Effector memory CD8-positive, alpha-beta T cell (primary cell): ENCODE data around the gene CDK14.

ENCODE experiments used
- ATAC-seq: fragments of 150-1000 bp; cut with Tn5 transposase; replicated peaks from 2 replicates; pipeline ENCODE4 v1.10.0; 2021; ENCODE audit warnings: mild to moderate bottlenecking, moderate library complexity
- DNase-seq, 3 experiments: peaks; one replicate each; pipeline ENCODE4 v3.0.0; 2021
- H3K27ac Mint-ChIP-seq, 2 donors: one replicate each; pipeline ENCODE4 v1.8.0; 2022; ENCODE audit warnings: mild to moderate bottlenecking in 2 of 2, mixed read lengths in 2 of 2, moderate library complexity in 2 of 2
- H3K27me3 Mint-ChIP-seq, 2 donors: one replicate each; pipeline ENCODE4 v1.8.0; 2022; ENCODE audit warnings: mixed read lengths in 2 of 2
- H3K36me3 Mint-ChIP-seq: one replicate; pipeline ENCODE4 v1.8.0; 2022; ENCODE audit warnings: mild to moderate bottlenecking, moderate library complexity, mixed read lengths; ENCODE audit not compliant: insufficient read depth
- H3K4me1 Mint-ChIP-seq, 2 donors: one replicate each; pipeline ENCODE4 v1.8.0; 2022; ENCODE audit warnings: low read depth in 2 of 2, mixed read lengths in 2 of 2
- H3K4me3 Mint-ChIP-seq, 2 donors: one replicate each; pipeline ENCODE4 v1.8.0; 2022; ENCODE audit warnings: mild to moderate bottlenecking in 2 of 2, mixed read lengths in 2 of 2, moderate library complexity in 2 of 2
- H3K9me3 Mint-ChIP-seq, 2 donors: one replicate each; pipeline ENCODE4 v1.8.0; 2022; ENCODE audit warnings: mixed read lengths in 2 of 2

CDK14 gene

DNA sequence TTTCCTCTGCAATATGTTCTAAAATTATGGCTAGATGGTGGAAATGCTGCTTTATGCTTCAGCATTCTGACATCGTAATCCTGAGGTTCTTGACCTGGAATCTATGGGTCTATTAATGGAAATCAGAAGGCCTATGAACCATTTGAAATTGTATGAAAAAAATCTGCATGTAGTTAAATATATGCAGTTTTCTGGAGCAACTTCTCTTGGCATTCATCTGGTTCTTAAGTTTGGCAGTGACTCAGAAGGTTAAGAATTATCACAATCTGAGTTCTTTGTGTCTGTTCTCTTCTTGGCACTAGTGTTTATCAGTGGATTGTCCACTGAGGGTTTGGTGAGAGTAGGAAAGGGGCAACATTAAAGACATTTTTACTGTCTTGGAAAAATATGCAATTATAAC lies 597.0 kb downstream of the CDK14 start:
- ATAC-seq (no peak), DNase-seq (no peak)
- Mint-ChIP-seq H3K4me3 (no peak overlapping the region), H3K27ac (no peak overlapping the region), H3K36me3 (no peaks in the 10 kb centered on the region), H3K4me1 (no peaks in the 10 kb centered on the region), H3K27me3 (no peaks in the 10 kb centered on the region), H3K9me3 (peaks cover 3 to 11% of the 10 kb centered on the region in 2 donors)

DNA sequence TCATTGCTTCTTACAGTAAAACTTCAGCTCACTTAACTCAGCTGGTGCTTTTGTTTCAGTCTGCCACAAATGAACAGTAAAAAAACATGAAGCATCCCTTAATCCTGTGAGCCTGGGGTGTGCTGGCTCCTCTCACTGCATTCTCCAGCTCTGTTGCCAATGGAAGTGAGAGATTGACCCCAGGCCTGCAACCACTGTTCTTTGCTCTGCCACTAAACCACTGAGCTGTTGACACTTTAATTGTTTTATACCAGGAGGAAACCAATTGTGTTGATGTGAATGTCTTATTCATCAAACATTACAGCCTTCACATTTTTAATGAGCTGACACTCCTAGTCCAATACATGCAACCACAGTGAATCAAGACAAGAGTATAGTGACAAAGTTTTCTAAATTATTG lies 598.7 kb downstream of the CDK14 start:
- DNase-seq (no peak), ATAC-seq (no peak)
- H3K4me3 Mint-ChIP-seq: no peak overlapping the region
- no peaks in the 10 kb centered on the region for H3K4me1 Mint-ChIP-seq
- no peaks in the 10 kb centered on the region for H3K36me3 Mint-ChIP-seq
- no peak overlapping the region for H3K27ac Mint-ChIP-seq
- no peaks in the 10 kb centered on the region for H3K27me3 Mint-ChIP-seq
- peaks cover 3 to 11% of the 10 kb centered on the region in 2 donors for H3K9me3 Mint-ChIP-seq

DNA sequence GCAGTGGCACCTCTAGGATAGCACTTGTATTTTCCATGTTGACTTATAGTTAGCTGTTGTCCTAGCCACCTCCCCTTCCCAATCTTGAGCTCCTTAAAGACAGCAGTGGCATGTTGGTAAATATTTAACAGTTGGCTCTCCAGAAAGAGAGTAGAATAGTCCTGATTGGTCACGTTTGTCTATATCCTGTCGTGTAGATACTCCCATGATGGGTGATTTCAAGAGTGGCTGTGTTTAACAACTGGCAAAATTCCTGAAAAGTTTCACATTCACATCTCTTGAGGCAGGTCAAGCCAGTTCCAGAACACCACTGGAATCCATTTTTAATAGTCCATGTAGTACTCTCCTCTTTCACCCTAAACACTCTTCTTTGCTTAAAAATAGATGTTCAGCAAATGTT lies 599.9 kb downstream of the CDK14 start:
- H3K27me3 Mint-ChIP-seq: no peaks in the 10 kb centered on the region
- no peak overlapping the region for H3K4me3 Mint-ChIP-seq
- ATAC-seq: no peak
- H3K27ac Mint-ChIP-seq: no peak overlapping the region
- H3K9me3 Mint-ChIP-seq: peaks cover 3 to 11% of the 10 kb centered on the region in 2 donors
- no peaks in the 10 kb centered on the region for H3K36me3 Mint-ChIP-seq
- no peaks in the 10 kb centered on the region for H3K4me1 Mint-ChIP-seq
- DNase-seq: no peak

DNA sequence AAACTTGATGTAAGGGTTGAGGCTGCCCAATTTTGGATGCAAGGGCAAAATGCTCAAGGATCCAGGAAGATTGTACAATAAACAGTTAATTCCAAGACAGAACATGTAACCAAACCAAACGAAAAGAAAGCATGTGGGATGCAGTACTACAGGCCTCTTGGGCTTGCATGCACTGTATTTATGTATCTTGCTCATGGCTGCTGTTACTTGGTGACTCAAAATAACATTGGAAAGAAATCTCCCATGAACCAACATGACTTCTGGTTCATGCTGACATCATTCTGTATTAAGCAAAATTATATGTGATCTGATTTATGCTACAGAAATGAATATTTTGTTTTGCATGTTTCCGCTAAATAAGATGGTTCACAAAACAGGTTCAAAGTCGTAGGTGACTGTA lies 602.2 kb downstream of the CDK14 start:
- ATAC-seq: no peak
- H3K36me3 Mint-ChIP-seq: no peaks in the 10 kb centered on the region
- peaks cover under 1 to 14% of the 10 kb centered on the region in 2 donors for H3K9me3 Mint-ChIP-seq
- no peaks in the 10 kb centered on the region for H3K27me3 Mint-ChIP-seq
- no peak overlapping the region for H3K27ac Mint-ChIP-seq
- no peaks in the 10 kb centered on the region for H3K4me1 Mint-ChIP-seq
- no peak overlapping the region for H3K4me3 Mint-ChIP-seq
- no peak for DNase-seq

DNA sequence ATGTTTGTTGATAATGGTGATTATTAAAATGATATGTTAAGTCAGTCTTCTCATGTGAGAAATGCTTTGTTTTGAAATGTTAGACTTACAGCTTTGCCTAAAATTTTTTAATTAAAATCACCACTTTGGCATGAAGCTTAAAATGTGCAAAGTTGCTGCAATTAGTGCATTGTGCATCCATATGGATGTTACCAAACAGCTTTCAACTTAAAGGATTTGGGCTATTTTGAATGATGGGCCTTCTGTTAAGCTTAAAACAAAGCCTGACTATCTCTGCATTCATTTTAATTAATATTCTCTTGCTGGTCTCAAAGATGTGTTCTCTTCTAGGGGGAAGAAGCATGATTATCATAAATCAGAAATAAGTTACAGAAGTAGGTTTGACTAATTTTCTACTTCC lies 603.5 kb downstream of the CDK14 start:
- no peak for ATAC-seq
- Mint-ChIP-seq H3K27me3 (no peaks in the 10 kb centered on the region), H3K4me1 (no peaks in the 10 kb centered on the region), H3K36me3 (no peaks in the 10 kb centered on the region), H3K9me3 (peaks cover 0 to 19% of the 10 kb centered on the region in 2 donors), H3K27ac (no peak overlapping the region), H3K4me3 (no peak overlapping the region)
- DNase-seq: no peak

DNA sequence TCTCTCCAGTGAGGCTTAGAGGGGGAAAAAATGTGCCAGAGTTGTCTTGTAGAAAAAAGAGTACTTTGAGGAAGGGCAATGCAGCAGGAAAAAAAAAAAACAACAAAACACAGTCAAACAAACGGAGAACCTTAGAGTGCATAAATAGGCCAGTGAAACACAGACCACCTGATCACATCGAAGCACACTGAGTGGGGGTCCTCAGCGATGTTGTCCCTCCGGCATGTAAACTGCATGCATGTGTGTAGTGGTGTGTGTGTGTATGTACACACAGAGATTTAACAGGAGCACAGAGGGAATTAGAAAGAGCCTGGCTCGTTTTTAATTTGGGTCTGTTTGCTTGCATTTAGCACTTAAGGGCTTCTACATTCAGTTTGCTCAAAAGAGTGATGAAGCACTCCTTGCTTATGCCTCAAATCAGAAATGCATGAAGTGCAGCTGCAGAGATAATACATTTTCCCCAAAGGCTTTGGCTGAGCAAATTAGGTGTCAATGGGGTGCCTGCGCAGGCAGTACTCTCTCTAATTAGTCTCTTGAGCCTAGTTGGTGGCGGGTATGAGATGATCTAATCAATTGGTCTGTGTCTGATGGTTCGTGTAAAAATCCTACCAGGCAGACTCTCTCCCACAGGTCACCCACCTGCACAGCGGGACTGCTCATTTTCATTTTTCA lies 605.5 kb downstream of the CDK14 start:
- Mint-ChIP-seq H3K36me3 (no peaks in the 10 kb centered on the region), H3K4me1 (no peaks in the 10 kb centered on the region), H3K27ac (no peak overlapping the region), H3K4me3 (no peak overlapping the region), H3K27me3 (no peaks in the 10 kb centered on the region), H3K9me3 (peaks cover 3 to 8% of the 10 kb centered on the region in 2 donors)
- ATAC-seq (no peak), DNase-seq (no peak)

DNA sequence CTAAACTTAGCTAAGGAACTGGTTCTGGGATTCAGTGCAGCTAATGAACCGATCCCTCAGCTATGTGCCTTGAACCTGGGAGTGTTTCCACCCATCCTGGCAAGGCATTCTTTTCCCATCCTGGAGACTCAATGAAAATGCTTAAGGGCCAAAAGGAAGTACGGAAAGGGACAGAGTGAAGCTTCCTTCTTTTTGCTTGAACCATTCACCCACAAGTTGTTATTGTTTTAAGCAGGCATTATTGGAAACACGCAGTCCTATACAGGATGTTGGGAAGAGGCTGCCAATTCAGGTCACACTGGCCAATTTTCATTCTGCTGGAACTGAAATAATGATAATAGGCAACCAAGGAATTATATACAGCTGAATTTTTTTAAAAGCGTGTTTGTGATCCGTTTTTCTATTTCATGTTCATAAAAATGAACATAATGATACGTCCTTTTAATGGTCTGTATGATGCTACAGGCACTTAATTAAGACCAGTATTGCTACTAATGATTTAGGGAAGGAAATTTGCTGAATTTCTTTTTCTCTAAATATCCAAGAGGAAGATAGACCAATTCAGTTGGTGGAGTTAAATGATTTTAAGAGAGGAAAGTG lies 610.3 kb downstream of the CDK14 start:
- DNase-seq (no peak), ATAC-seq (no peak)
- H3K4me1 Mint-ChIP-seq: no peaks in the 10 kb centered on the region
- no peaks in the 10 kb centered on the region for H3K27me3 Mint-ChIP-seq
- no peaks in the 10 kb centered on the region for H3K36me3 Mint-ChIP-seq
- no peak overlapping the region for H3K27ac Mint-ChIP-seq
- peaks cover 3 to 8% of the 10 kb centered on the region in 2 donors for H3K9me3 Mint-ChIP-seq
- no peak overlapping the region for H3K4me3 Mint-ChIP-seq

DNA sequence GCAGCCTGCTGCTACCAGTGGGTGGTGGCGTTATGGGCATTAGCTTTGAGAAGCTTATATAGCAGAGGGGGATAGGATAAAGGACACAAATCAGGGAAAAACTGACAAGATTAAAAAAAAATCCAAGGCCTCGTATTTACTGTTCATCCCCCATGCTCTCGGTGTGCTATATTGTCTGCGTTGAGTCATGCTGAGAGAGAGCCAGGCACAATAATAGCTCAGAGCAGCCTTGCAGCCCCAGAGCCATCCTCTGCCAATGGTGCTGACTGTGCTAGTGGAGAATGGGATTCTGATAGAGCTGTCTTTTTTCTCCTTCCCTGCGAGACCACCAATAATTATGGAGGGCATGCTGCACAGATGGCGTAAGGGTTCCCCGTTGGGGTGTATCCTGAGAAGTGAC lies 616.5 kb downstream of the CDK14 start:
- Mint-ChIP-seq H3K27ac (no peak overlapping the region), H3K4me3 (no peak overlapping the region), H3K9me3 (no peaks in the 10 kb centered on the region), H3K36me3 (no peaks in the 10 kb centered on the region), H3K4me1 (no peaks in the 10 kb centered on the region), H3K27me3 (no peaks in the 10 kb centered on the region)
- DNase-seq: no peak
- no peak for ATAC-seq

DNA sequence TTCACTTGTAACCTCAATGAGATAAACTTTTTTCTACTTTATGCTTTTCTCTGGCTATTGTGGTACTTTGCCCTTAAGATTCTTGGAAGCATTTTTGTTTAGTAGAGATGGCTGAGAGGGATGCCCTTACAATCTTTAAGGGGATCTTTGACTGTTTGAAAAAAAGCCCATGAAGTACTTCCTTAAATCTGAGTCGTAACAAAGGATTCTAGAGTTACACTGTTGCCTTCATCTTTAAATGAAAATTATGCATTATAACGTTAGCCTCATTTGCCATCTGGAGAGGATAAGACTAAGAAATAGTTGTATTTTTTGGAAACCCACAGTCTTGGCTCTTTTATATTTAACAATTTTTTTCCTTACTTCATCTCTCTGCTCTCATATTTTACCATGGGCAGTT lies 630.3 kb downstream of the CDK14 start:
- Mint-ChIP-seq H3K27me3 (no peaks in the 10 kb centered on the region), H3K4me1 (no peaks in the 10 kb centered on the region), H3K27ac (no peak overlapping the region), H3K9me3 (no peaks in the 10 kb centered on the region), H3K4me3 (no peak overlapping the region), H3K36me3 (no peaks in the 10 kb centered on the region)
- no peak for ATAC-seq
- DNase-seq: no peak

DNA sequence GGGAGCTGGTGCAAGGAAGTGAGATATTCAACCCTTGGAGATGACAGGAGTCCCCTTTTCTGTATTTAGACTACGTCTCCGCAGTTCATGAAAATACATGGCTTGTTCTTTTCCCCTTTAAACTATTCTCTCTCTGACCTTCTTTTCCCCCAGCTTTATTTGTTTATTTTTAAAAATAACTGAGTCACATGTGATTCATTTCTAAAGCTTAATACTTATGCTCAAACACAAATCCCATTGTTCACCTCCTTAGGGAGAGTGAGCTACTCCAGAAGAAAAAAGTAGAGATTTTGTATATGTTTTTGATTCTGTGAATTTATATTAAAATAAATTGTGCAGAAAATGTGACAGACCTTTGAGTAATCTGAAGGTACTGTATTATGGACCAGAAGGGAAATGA lies 632.2 kb downstream of the CDK14 start:
- peaks cover 0 to 3% of the 10 kb centered on the region in 2 donors for H3K27me3 Mint-ChIP-seq
- no peak for ATAC-seq
- peaks cover 2 to 3% of the 10 kb centered on the region in 2 donors for H3K9me3 Mint-ChIP-seq
- H3K4me3 Mint-ChIP-seq: no peak overlapping the region
- no peak overlapping the region for H3K27ac Mint-ChIP-seq
- no peaks in the 10 kb centered on the region for H3K4me1 Mint-ChIP-seq
- peaks cover 2% of the 10 kb centered on the region for H3K36me3 Mint-ChIP-seq
- DNase-seq: no peak

DNA sequence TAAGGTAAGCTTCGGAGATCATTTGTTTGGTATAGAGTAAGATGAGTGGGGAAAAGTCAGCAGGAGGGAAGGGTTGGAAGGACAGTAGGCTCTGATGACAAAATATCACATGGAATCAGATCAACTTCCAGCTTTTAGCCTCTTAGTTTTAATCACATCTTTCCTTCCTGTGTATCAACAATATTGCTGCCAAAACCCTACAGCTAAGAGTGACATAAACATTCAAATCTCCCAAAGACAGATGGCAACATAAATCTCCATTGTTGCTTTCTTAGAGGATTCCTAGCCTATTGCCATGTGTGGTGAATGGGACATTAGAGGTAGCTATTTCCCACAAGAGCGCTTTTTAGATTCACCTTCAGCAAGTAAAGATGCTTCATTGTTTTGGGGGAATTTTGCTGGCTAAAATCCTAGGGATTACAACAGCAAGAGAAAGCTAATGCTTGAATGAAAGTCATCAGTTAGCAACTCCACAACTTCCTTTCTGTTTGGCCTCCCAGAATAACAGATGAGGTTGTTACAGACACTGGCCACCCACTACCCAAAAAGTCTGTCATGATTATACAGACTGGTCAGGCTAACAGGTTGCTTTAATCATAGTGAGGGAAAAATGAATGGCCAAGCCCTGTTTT lies 632.9 kb downstream of the CDK14 start:
- Mint-ChIP-seq H3K27me3 (peaks cover 0 to 6% of the 10 kb centered on the region in 2 donors), H3K4me3 (no peak overlapping the region), H3K27ac (no peak overlapping the region), H3K4me1 (no peaks in the 10 kb centered on the region), H3K9me3 (peaks cover 3 to 9% of the 10 kb centered on the region in 2 donors), H3K36me3 (peaks cover 5% of the 10 kb centered on the region)
- ATAC-seq: no peak
- no peak for DNase-seq

DNA sequence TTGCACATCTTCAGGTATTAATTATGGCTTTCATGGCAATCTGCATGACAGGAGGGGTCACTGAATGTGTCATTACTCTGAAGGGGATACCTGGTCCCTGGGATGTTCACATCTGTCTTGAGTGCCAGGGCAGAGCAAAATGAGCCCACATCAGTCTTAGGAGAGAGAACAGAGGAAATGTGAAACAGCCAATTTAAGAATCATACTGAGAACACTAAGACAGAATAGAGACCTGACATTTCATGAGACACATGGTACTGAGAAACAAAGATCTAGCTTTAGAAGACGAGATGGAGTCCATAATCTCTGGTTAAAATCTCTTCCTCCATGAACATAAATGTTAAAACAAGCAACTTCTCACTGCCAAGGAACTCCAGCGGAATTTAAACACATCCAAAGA lies 634.0 kb downstream of the CDK14 start:
- Mint-ChIP-seq H3K4me1 (no peaks in the 10 kb centered on the region), H3K27ac (no peak overlapping the region), H3K9me3 (peaks cover 3 to 10% of the 10 kb centered on the region in 2 donors), H3K27me3 (peaks cover 0 to 6% of the 10 kb centered on the region in 2 donors), H3K36me3 (peaks cover 5% of the 10 kb centered on the region), H3K4me3 (no peak overlapping the region)
- ATAC-seq (no peak), DNase-seq (no peak)

DNA sequence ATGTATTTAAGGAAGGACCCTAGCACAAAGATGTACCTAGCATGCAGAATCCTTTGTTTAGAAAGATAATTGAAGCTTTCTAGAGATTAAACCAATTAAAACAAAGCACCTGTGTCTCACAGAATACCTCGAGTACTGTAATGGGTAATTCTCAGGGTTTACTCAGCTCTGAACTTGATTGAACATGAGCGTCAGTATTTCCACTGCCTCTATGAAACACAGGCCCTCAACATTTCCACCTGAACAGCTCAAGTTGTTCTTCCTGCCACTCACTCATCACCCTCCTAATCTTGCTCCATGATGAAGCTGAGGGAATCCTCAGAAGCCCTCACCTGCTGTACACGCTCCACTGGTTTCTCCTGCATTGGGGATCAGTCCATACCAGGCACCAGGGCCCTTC lies 634.4 kb downstream of the CDK14 start:
- peaks cover 5% of the 10 kb centered on the region for H3K36me3 Mint-ChIP-seq
- peaks cover 0 to 6% of the 10 kb centered on the region in 2 donors for H3K27me3 Mint-ChIP-seq
- H3K4me1 Mint-ChIP-seq: no peaks in the 10 kb centered on the region
- H3K27ac Mint-ChIP-seq: no peak overlapping the region
- ATAC-seq: no peak
- no peak overlapping the region for H3K4me3 Mint-ChIP-seq
- DNase-seq: no peak
- H3K9me3 Mint-ChIP-seq: peaks cover 3 to 10% of the 10 kb centered on the region in 2 donors

DNA sequence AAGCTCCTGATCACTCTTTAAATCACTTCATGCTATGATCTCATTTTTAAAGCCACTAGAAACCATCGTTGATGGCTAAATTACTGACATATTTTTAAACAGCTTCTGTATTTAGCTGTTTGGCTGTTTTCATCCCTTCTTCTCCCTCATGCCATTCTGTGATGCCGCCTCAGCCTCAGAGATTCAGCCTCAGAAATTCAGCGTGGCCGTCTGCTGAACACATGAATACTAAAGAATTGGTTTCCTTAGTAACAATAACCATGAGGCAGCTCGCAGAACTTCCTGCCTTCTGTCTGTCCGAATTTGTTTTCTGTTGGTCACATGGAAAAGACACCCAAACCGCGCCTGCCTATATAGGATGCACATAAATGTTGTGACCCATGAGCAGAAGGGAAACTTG lies 637.1 kb downstream of the CDK14 start:
- Mint-ChIP-seq H3K4me3 (no peak overlapping the region), H3K36me3 (peaks cover 5% of the 10 kb centered on the region), H3K4me1 (no peaks in the 10 kb centered on the region), H3K27ac (no peak overlapping the region), H3K27me3 (peaks cover 0 to 6% of the 10 kb centered on the region in 2 donors), H3K9me3 (peaks cover 3 to 10% of the 10 kb centered on the region in 2 donors)
- ATAC-seq: no peak
- DNase-seq: no peak
